Retinal pigment epithelial cell (primary cell): ENCODE results near the gene COG8.

Experiments used
- DNase-seq: peaks from one replicate; pipeline ENCODE4 v3.0.0-alpha.2; 2010; ENCODE audit warnings: low read depth
- H3K4me3 ChIP-seq: 2 replicates; pipeline ENCODE4 v1.5.1; 2011; ENCODE audit warnings: mild to moderate bottlenecking, low read length, control low read depth, moderate library complexity
- TF ChIP-seq, protein P1 (sequence below): conservative IDR thresholded peaks from 2 replicates; pipeline ENCODE4 v1.5.1; 2011; ENCODE audit warnings: low read depth, low read length, control low read depth, inconsistent platforms

The COG8 gene

DNA sequence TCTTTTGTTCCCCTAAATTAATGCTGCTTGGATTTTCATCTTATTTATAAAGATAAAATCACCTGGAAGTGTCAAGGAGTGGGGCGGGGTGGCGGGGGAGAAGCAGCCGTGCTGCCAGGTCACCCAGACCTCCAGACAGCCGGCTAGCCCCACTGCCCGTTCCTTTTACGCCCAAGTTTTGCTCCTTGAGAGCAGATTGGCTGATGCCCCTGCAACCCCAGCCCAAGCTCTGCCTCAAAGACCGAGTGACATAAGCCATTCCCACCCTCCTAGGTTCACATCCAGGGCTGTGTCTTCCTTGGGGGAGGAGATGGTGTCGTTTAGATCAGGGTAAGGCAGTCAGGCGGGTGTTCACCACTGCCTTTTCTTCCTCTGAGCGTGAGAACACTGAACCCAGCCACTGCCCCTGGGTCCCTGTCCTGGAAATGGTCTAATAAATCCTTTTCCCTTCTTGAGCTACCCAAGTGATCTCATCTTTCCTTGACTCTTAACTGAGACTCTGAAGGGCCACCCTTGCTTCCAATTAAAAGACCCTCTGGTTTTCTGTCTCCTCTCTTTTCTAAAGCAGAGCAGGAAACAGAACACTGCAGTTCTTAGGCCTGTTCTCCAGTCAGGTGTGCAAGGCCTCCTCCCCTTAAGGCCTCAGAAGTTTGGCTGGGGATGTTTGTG, 14.6 kb downstream of the COG8 start:
- TF ChIP-seq, protein P1, sequence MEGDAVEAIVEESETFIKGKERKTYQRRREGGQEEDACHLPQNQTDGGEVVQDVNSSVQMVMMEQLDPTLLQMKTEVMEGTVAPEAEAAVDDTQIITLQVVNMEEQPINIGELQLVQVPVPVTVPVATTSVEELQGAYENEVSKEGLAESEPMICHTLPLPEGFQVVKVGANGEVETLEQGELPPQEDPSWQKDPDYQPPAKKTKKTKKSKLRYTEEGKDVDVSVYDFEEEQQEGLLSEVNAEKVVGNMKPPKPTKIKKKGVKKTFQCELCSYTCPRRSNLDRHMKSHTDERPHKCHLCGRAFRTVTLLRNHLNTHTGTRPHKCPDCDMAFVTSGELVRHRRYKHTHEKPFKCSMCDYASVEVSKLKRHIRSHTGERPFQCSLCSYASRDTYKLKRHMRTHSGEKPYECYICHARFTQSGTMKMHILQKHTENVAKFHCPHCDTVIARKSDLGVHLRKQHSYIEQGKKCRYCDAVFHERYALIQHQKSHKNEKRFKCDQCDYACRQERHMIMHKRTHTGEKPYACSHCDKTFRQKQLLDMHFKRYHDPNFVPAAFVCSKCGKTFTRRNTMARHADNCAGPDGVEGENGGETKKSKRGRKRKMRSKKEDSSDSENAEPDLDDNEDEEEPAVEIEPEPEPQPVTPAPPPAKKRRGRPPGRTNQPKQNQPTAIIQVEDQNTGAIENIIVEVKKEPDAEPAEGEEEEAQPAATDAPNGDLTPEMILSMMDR, result no peak
- no peak for DNase-seq
- no peak overlapping the region for H3K4me3 ChIP-seq

DNA sequence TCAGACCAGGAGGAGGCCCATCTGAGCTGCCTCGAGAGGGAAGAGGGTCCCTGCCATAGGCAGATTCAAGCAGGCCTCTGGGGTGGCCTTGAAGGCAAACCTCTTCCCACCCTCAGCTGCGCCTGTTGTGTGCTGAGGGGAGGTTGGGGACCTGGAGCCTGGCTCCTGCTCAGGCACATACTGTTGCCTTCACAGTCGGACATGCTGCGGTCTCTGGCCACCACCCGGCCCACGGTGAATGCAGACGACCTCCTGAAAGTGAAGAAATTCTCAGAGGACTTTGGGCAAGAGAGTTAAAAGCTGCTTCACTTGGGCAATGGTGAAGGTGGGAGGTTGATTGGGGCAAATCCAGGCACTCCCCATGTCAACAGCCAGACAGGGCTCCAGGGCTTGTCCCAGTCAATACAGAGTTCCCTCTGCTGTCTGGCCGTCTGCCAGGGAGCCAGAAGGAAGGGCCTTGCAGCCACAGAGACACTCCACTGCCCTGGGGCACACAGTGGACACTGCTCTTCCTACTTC, 15.3 kb downstream of the COG8 start:
- DNase-seq, result no peak
- no peak overlapping the region for H3K4me3 ChIP-seq
- TF ChIP-seq, protein P1, result no peak

DNA sequence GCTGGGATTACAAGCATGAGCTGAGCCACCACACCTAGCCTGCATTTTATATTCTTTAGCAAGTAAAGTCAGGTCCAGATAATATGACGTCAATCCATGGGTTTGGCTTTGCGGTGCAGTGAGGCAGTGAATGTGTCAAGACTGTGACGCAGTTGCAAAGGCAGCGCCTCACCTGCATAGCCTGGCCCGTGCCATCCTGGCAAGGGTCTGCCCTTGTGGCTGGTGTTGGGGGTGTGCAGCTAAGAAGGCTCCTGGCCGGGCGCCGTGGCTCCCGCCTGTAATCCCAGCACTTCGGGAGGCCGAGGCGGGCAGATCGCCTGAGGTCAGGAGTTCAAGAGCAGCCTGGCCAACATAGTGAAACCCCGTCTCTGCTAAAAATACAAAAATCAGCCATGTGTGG, 15.9 kb downstream of the COG8 start:
- DNase-seq, result no peak
- no peak overlapping the region for H3K4me3 ChIP-seq
- TF ChIP-seq, protein P1, result no peak

DNA sequence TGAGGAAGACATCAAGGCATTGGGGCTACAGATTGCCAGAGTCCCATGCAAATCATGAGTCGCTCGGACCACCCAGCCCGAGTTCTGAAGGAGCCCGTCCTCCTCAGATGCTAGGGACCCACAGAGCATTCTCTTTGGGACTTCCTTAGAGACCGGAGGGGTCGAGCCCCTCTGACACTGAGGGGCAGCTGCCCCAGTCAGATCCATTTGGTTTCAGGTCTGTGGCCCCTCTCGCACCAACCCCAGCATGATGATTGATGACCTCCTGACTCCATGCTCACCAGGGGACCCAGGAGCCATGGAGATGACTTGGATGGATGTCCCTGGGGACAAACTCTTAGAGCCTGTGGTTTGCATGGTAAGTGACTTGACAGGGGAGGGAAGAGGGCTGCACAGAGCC, 17.0 kb downstream of the COG8 start:
- H3K4me3 ChIP-seq, result no peak overlapping the region
- no peak for DNase-seq
- TF ChIP-seq, protein P1, result no peak

DNA sequence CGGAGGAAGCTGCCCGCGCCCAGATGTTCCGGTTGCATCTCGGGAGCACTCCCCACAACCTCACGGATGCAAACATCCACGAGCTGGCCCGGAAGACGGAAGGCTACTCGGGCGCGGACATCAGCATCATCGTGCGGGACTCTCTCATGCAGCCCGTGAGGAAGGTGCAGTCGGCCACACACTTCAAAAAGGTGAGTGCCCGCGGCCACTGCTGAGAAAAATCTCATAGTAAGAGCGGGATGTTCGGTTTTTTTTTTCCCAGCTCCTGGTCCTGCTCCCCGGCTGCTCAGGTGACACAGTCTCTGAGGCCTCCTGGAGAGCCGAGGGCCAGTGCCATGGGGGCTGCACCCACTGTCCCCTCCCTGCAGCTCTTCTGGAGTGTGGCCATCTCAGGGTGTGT, 18.3 kb downstream of the COG8 start:
- DNase-seq, result no peak
- TF ChIP-seq, protein P1, result no peak
- H3K4me3 ChIP-seq, result no peak overlapping the region

DNA sequence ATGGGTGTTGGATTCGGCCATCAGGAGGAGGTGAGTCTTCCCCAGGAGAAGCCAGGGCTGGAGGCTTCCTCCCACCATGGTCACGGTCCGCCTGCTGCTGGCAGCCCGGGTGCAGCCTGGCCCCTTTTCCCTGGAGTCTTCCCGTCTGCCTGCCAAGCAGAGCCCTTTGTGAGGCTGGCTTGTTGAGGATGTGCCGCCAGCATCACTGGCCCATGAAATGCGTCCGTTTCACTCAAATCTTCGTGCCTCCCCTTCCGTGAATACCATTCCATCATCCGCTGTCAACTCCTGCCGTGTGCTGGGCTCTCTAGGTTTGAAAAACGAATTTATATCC, 18.7 kb downstream of the COG8 start:
- no peak for DNase-seq
- TF ChIP-seq, protein P1, result no peak
- no peak overlapping the region for H3K4me3 ChIP-seq
